CD4-positive, alpha-beta T cell treated with Interleukin-2 at 100 ng/mL for 4 hours (primary cell): ENCODE measurements around the gene UMODL1.
"Not testable (repeated sequence)": the region's sequence is repeated elsewhere in the genome, so short reads cannot be mapped to it uniquely, and the experiment has no call there.

Source experiments
- DNase-seq: peaks from one replicate; pipeline ENCODE4 v3.0.0-alpha.2; 2020; ENCODE audit warnings: low spot score

Gene UMODL1

DNA sequence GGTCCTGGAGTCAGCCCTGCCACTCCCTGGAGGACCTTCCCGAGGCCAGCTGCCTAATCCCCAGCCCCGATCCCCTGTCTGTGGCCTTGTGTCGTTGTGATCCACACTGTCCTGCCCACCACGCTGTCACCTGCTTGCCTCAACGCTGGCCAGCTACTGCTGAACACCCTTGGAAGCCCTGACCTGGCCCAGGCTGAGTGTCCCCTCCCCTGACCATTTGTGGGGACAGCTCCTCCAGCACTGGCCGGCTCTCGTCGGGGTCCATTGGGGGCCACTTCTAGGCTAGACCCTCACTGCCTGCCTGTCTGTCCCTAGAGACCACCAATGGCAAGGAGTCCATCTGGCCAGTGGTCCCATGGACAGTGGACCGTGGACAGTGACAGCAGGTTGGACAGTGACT, 12.0 kb upstream of the UMODL1 start:
- no peak for DNase-seq

- DNase-seq = no peak
These were observed 11.4 kb upstream of the UMODL1 start for GRCh38 chr21:42059721-42060120.

- no peak for DNase-seq
These were observed 11.0 kb upstream of the UMODL1 start for GRCh38 chr21:42060166-42060565.

GRCh38 chr21:42061195-42061985, 9.7 kb upstream of the UMODL1 start:
- DNase-seq = peak; percentile 21

DNA sequence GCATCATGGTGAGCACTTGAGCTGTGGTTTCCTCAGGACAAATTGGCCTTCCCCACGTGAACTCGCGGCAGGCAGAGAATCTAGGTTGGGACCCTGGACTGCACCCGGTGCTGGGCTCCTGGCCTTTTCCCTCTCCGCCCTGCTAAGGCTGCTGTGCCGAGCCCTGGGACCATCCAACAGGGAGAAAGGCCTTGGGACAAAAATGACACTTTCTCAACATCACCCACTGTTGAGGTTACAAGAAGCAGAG, 9.2 kb upstream of the UMODL1 start:
- DNase-seq = no peak

DNA sequence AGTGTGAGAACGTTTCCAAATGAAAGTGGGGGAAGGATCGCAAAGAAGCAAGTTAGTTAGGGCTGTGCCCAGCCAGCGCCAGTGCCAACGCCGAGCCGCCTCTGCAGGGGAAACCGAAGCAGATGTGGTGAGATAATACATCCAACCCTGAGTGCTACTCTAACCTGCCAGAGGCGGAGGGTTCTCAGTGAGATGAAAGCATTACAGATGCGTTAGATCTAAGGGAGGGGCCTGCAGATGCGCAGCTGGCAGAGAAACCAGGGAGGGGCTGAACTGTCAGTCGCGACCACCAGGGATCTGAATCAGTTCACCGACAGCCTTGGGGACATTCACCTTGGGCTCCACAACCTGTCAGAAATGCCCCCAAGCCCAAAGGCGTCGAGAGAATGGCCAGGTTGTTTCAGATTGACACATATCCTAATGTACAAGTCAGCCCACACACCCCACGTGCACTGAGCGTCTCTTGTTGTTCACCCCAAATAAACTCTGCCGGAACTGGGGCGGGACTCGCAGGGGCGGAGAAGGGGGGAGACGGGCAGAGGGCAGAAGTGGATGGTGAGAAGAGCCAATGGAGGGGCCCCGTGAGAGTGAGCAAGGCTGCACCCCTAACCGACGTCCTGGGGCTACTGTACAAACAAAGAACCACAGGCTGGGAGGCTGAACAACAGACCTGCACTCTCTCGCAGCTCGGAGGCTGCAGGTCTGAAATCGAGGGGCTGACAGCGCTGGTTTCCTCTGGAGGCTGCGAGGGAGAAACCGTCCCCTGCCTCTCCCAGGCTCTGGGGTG, 8.7 kb upstream of the UMODL1 start:
- peak; percentile 90 for DNase-seq

DNA sequence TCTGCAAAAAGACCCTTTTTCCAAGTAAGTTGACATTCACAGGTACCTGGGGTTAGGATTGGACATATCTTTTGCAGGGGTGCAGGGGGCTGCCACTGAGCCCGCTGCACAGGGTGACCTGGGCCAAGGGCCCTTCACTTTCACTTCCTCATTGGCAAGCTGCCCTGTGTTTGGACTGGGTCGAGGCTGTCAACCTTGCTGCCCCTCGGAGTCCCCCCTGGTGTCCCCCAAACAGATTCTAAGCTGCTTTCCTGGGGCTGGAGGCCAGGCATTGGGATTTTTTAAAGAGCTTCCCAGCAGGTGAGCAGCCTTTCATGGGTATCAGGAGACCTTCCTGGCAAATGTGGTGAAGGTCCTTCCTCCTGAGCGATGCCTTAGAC, 7.9 kb upstream of the UMODL1 start:
- DNase-seq = peak; percentile 14

GRCh38 chr21:42063571-42064521, 7.3 kb upstream of the UMODL1 start:
- peak; percentile 74 for DNase-seq

DNA sequence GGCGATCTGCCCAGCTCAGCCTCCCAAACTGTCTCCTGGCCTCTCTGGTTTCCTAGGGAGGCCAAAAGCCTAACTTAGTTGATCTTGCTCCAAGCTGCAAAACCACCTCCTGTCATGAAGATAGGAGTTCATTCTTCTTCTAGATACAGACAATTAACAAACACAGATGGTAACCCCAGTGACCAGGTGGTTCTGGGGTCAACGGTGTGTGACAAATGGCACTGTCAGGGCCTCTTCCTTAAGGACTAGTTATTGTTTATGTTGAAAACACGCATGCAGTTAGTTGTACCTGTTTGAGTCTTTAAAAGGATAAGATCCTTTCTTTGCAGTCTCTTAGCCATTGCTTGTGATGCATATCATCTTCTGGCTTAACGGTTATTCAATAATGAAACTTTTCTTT, 4.6 kb upstream of the UMODL1 start:
- no peak for DNase-seq

- DNase-seq = no peak
These were observed 3.4 kb upstream of the UMODL1 start for GRCh38 chr21:42067531-42068255.

GRCh38 chr21:42068256-42068545, 2.9 kb upstream of the UMODL1 start:
- no peak for DNase-seq

- no peak for DNase-seq
These were observed 2.5 kb upstream of the UMODL1 start for GRCh38 chr21:42068592-42068991.

GRCh38 chr21:42069327-42069726, 1.8 kb upstream of the UMODL1 start:
- no peak for DNase-seq

- no peak for DNase-seq
These were observed 1.3 kb upstream of the UMODL1 start for GRCh38 chr21:42069843-42070242.

GRCh38 chr21:42073145-42074099, 2.3 kb downstream of the UMODL1 start:
- no peak for DNase-seq

DNA sequence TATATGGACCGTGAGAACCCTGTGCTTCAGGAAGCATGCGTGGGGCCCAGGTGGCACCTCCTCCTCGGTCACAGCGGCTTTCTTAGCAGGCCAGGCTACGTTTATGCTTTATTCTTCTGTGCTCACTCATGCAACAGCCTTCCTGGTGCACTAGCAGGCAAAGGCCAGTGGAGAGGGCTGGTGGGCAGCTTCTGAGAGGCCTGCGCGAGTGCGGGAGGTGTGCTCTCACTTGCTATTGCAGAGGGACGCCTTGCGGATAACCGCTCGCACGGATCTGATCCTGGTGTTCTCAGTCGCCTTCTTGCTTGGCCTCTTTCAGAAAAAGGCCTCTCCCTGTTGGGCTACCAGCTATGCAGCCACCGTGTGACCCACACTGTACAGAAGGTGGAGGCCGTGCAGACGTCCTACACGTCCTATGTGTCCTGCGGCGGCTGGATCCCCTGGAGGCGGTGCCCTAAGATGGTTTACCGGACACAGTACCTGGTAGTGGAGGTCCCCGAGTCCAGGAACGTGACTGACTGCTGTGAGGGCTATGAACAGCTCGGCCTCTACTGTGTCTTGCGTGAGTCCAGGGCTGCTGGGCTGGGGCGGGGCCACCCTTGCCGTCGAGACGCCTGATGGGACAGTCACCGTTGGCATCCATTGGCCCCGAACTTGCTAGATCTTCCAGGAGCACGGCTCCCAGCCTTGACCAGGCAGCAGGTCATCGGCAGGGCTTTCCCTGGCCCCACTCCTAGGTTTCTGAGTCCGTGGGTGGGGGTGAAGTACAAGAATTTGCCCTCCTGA, 4.8 kb downstream of the UMODL1 start:
- DNase-seq = no peak

DNA sequence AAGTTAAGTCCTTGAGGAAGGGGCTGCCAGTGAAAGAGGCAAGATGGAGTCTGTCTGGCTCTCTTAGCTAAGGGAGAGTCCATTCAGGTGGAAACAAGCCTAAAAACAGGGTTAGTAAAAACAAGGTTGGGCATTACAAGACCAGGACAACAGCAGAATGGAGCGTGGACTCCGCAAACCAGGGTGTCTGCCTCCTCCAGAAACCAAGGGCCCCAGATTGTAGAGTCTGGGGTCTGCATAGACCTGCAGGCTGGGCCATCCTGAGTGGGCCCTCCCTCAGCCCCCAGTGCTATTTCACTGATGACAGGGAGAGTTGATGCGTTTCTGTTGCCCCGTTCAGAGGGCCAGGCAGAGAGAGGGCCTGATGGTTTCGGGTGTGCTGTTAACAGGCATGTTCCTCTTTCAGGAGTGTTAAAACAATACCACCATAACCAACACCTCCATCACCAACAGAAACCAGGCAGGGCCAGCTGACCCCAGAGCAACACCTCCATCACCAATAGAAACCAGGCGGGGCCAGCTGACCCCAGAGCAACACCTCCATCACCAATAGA, 6.6 kb downstream of the UMODL1 start:
- not testable (repeated sequence) for DNase-seq

- not testable (repeated sequence) for DNase-seq
These were observed 7.3 kb downstream of the UMODL1 start for GRCh38 chr21:42078247-42079007.
